C4-2B (cell line): ENCODE measurements around the gene SMARCA1.

ENCODE experiments used
- ZFX ChIP-seq: fragments of 450-650 bp; IDR thresholded peaks from 2 replicates; pipeline ENCODE4 v1.6.1; 2017
- TF ChIP-seq, protein P1 (sequence below): fragments of 450-650 bp; conservative IDR thresholded peaks from 2 replicates; pipeline ENCODE4 v1.5.1; 2017; ENCODE audit warnings: mild to moderate bottlenecking

DNA sequence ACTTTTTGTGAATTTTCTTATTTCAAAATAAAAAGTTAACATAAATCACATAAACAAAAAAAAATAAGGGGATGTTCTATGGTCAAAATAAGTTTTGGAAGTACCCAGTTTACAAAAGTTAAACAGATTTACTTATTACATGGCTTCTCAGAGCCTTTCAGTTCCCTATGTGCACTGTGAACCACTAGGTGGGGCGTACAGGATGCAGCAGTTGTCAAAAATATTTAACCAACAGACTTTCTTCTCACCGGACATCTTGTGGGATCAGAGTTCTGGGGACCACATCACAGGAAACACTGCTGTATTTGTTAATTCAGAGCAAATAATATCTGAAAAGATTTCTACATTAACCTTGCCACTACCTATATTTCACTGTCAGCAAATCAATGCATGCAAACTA lies 74.1 kb downstream of the SMARCA1 start:
- TF ChIP-seq ZFX: no peak
- TF ChIP-seq, protein P1, sequence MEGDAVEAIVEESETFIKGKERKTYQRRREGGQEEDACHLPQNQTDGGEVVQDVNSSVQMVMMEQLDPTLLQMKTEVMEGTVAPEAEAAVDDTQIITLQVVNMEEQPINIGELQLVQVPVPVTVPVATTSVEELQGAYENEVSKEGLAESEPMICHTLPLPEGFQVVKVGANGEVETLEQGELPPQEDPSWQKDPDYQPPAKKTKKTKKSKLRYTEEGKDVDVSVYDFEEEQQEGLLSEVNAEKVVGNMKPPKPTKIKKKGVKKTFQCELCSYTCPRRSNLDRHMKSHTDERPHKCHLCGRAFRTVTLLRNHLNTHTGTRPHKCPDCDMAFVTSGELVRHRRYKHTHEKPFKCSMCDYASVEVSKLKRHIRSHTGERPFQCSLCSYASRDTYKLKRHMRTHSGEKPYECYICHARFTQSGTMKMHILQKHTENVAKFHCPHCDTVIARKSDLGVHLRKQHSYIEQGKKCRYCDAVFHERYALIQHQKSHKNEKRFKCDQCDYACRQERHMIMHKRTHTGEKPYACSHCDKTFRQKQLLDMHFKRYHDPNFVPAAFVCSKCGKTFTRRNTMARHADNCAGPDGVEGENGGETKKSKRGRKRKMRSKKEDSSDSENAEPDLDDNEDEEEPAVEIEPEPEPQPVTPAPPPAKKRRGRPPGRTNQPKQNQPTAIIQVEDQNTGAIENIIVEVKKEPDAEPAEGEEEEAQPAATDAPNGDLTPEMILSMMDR: peak; percentile 14; the same call in 1 of the 2 replicates
